ENCODE measurements around the gene SCFD2. TPM values are rescaled to one million over a fixed set of nuclear protein-coding genes. Genes with fewer than 3 reads are reported as not detected.

The SCFD2 gene
- total and polyA plus RNA-seq, 9 donors: 5.1 to 42.1 (median 13.5) TPM

DNA sequence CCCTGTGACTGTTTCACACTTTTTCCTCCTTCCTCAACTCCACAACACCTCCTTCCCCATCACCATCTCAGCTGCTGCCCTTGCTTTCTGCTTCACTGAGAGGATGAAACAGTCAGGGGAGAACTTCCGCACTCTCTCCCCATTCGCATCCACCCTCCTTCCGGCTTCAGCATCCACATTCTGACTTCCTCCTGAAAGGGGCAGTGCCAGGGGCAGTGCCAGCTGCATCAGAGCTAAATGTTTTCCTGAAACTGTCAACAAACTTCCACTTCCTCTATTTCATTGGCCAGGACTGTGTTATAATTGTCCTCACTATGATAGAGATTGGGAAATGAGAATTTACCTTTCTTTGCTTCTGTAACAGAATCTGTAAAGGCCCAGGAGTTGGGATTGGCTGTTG lies 521.9 kb downstream of the SCFD2 start:
- Histone ChIP-seq H3K36me3 (no peaks in the 10 kb centered on the region), H3K4me3 (no peak overlapping the region), H3K27me3 (no peaks in the 10 kb centered on the region), H3K4me1 (ENCODE audit: insufficient read depth) (peaks cover 14% of the 10 kb centered on the region), H3K27ac (no peak overlapping the region), H3K9me3 (no peaks in the 10 kb centered on the region)
- intact Hi-C loops (cut with DNase I): no loop called here
- WGBS, 3 donors: 85 to 94% (median 90%) methylated on average over 3 of the region's 3 CpGs
- TF ChIP-seq POLR2A (IDR thresholded peaks at IDR 0.05) (no peak), EP300 (IDR thresholded peaks at IDR 0.05) (no peak)
- TF ChIP-seq, protein P1, sequence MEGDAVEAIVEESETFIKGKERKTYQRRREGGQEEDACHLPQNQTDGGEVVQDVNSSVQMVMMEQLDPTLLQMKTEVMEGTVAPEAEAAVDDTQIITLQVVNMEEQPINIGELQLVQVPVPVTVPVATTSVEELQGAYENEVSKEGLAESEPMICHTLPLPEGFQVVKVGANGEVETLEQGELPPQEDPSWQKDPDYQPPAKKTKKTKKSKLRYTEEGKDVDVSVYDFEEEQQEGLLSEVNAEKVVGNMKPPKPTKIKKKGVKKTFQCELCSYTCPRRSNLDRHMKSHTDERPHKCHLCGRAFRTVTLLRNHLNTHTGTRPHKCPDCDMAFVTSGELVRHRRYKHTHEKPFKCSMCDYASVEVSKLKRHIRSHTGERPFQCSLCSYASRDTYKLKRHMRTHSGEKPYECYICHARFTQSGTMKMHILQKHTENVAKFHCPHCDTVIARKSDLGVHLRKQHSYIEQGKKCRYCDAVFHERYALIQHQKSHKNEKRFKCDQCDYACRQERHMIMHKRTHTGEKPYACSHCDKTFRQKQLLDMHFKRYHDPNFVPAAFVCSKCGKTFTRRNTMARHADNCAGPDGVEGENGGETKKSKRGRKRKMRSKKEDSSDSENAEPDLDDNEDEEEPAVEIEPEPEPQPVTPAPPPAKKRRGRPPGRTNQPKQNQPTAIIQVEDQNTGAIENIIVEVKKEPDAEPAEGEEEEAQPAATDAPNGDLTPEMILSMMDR (IDR thresholded peaks at IDR 0.05): no peak
- no peak for DNase-seq

DNA sequence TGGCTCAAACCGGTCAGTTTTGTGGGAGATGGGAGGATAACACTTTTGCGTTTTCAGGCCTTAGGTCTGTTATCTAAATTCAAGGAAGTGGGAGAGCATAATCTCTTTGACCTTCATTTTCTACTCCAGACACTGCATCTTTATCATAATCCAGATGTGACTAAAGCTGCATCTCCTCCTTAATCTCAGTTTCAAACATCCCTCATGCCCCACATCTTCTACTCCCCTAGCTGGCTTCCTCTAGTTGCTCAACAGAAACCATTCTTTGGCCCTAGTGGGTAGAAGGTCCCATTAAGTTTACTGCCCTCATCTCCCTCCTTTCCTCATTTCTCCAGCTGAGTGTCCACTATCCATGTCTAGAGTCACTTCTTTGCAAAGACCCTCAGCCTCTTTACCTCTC lies 522.5 kb downstream of the SCFD2 start:
- no peak for DNase-seq
- H3K4me3 ChIP-seq: no peak overlapping the region
- WGBS, 3 donors: 40 to 51% (median 50%) methylated on average over 2 of the region's 2 CpGs
- TF ChIP-seq, protein P1 (IDR thresholded peaks at IDR 0.05): no peak
- TF ChIP-seq EP300 (IDR thresholded peaks at IDR 0.05): no peak
- TF ChIP-seq POLR2A (IDR thresholded peaks at IDR 0.05): no peak
- intact Hi-C loops (cut with DNase I): no loop called here
- H3K27ac ChIP-seq: no peak overlapping the region
- H3K9me3 ChIP-seq: no peaks in the 10 kb centered on the region
- H3K4me1 ChIP-seq (ENCODE audit: insufficient read depth): peaks cover 16% of the 10 kb centered on the region
- no peaks in the 10 kb centered on the region for H3K36me3 ChIP-seq
- H3K27me3 ChIP-seq: no peaks in the 10 kb centered on the region

DNA sequence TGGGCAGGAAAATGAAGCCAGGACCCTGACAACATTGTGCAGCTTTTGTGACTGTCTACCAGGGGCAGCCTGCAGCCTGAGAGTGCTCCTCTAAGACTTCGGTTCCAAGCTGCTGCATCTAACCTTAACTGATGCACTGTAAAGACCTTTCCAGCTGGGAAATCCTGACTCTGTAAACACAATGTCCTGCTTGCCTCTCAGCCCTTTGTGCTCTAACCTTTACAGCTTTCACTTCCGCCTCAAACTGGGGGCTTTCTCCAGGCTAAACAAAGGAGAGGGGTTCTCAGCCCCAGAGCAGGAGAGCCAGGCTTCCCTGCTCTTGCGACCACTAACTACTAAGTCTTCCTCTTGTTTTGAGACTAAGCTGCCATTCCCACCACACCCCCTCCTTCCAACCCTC lies 523.1 kb downstream of the SCFD2 start:
- intact Hi-C loops (cut with DNase I): no loop called here
- Histone ChIP-seq H3K27ac (no peak overlapping the region), H3K9me3 (no peaks in the 10 kb centered on the region), H3K4me1 (ENCODE audit: insufficient read depth) (peaks cover 16% of the 10 kb centered on the region), H3K36me3 (no peaks in the 10 kb centered on the region), H3K27me3 (no peaks in the 10 kb centered on the region), H3K4me3 (no peak overlapping the region)
- WGBS, 3 donors: 45 to 55% (median 50%) methylated on average over 3 of the region's 3 CpGs
- TF ChIP-seq, protein P1 (IDR thresholded peaks at IDR 0.05): no peak
- TF ChIP-seq EP300 (IDR thresholded peaks at IDR 0.05) (no peak), POLR2A (IDR thresholded peaks at IDR 0.05) (no peak)
- DNase-seq: no peak

DNA sequence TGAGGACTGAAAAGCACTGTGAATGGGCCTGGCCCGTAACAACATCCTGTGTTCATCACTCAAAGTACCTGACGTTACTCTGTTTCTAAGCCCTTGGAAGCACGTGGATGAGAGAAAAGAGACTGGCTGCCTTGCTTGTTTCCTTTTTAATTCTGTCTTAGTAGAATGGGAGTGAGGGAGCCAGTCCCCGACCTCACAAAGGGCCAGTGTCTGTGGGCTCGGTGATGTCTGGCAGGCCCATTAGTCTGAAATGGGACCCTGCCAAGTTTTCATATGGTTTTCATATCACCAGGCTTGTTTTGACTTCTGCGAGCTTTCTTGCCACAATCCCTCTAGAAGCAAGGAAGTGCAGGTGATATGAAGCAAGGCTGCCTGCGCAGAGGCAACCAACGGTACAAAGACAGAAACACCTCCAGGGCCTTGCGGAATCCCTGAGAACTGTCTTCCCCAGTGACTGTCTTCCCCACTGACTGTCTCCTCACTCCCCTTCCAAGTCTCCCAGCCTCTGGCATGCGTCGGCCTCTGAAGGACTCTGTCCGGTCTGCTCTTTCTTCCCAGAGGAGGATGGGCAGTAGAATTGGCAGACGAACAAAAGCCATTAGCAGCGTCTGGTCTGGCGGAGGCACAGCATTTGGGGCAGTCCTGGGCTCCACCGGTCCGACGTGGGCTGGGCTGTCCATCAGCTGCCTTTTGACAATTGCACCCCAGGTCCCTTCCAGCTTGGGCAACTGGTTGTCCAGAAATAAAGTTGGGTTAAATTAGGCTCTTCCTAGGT lies 524.0 kb downstream of the SCFD2 start:
- H3K4me1 ChIP-seq (ENCODE audit: insufficient read depth): peaks cover 16% of the 10 kb centered on the region
- no peaks in the 10 kb centered on the region for H3K27me3 ChIP-seq
- DNase-seq: peak in 4 of 5 donors; percentile 42 to 63 (median 56)
- 6 to 16% (median 9%) methylated on average over 18 of the region's 18 CpGs for WGBS, 3 donors
- intact Hi-C loops (cut with DNase I): no loop called here
- H3K36me3 ChIP-seq: no peaks in the 10 kb centered on the region
- H3K27ac ChIP-seq: peak overlapping the region in 1 of 2 donors; percentile 6
- no peaks in the 10 kb centered on the region for H3K9me3 ChIP-seq
- H3K4me3 ChIP-seq: no peak overlapping the region
- TF ChIP-seq, protein P1 (IDR thresholded peaks at IDR 0.05): no peak

Data from ovary (tissue), 9 donors.